Activated T-cell treated with anti-CD3 and anti-CD28 coated beads, Interleukin-2, amount 50 U/mL, for 4 hours (primary cell): ENCODE data around the gene KRT78. TPM values are rescaled to one million over a fixed set of nuclear protein-coding genes. Genes with fewer than 3 reads are reported as not detected.
"Not testable (repeated sequence)": the region's sequence is repeated elsewhere in the genome, so short reads cannot be mapped to it uniquely, and the experiment has no call there.

Experiments used
- ATAC-seq, 2 donors: fragments of 200-7000 bp; cut with Tn5 transposase; one replicate each; pipeline ENCODE4 v1.10.0; 2021
- DNase-seq: peaks from one replicate; pipeline ENCODE4 v3.0.0-alpha.2; 2020
- H3K27me3 Mint-ChIP-seq: one replicate; pipeline ENCODE4 v1.8.0; 2021; ENCODE audit warnings: low read depth, mixed read lengths
- H3K36me3 Mint-ChIP-seq: one replicate; pipeline ENCODE4 v1.8.0; 2022; ENCODE audit warnings: mixed read lengths; ENCODE audit not compliant: insufficient read depth
- H3K4me1 Mint-ChIP-seq: one replicate; pipeline ENCODE4 v1.8.0; 2021; ENCODE audit warnings: low read depth, mixed read lengths
- H3K4me3 Mint-ChIP-seq: one replicate; pipeline ENCODE4 v1.8.0; 2021; ENCODE audit warnings: mild to moderate bottlenecking, moderate library complexity, mixed read lengths
- H3K9me3 Mint-ChIP-seq: one replicate; pipeline ENCODE4 v1.8.0; 2021; ENCODE audit warnings: mixed read lengths
- total RNA-seq, 3 donors: library from RNA; stranded (reverse); gene quantifications; one replicate each; pipeline ENCODE4 v1.2.1, GENCODE V29; 2021

The KRT78 gene
- total RNA-seq, 3 donors from 2014 or later = not detected

GRCh38 chr12:52797529-52797894 is 51.3 kb downstream of the KRT78 start:
- H3K4me3 Mint-ChIP-seq = no peak overlapping the region
- H3K27me3 Mint-ChIP-seq = no peaks in the 10 kb centered on the region
- no peak for ATAC-seq
- no peak for DNase-seq
- H3K36me3 Mint-ChIP-seq = no peaks in the 10 kb centered on the region
- H3K4me1 Mint-ChIP-seq = no peaks in the 10 kb centered on the region
- no peaks in the 10 kb centered on the region for H3K9me3 Mint-ChIP-seq

GRCh38 chr12:52796839-52797528 is 51.8 kb downstream of the KRT78 start:
- H3K36me3 Mint-ChIP-seq = no peaks in the 10 kb centered on the region
- H3K4me3 Mint-ChIP-seq = no peak overlapping the region
- no peak for ATAC-seq

GRCh38 chr12:52796429-52796794 is 52.4 kb downstream of the KRT78 start:
- no peak for ATAC-seq
- no peak overlapping the region for H3K4me3 Mint-ChIP-seq

More at GRCh38 chr12:52796839-52797528, 51.8 kb downstream of the KRT78 start:
- H3K4me1 Mint-ChIP-seq = no peaks in the 10 kb centered on the region
- no peak for DNase-seq
- no peaks in the 10 kb centered on the region for H3K27me3 Mint-ChIP-seq
- no peaks in the 10 kb centered on the region for H3K9me3 Mint-ChIP-seq

GRCh38 chr12:52795694-52796428 is 52.9 kb downstream of the KRT78 start, which contains the start of gene KRT3:
KRT3 (minus strand) TSS chr12:52796117; CDS start chr12:52796042, 75 bp downstream.
- H3K36me3 Mint-ChIP-seq = no peaks in the 10 kb centered on the region
- H3K27me3 Mint-ChIP-seq = peaks cover 4% of the 10 kb centered on the region
- no peak for ATAC-seq

More at GRCh38 chr12:52796429-52796794, 52.4 kb downstream of the KRT78 start:
- Mint-ChIP-seq H3K36me3 (no peaks in the 10 kb centered on the region), H3K9me3 (no peaks in the 10 kb centered on the region), H3K4me1 (no peaks in the 10 kb centered on the region), H3K27me3 (peaks cover 4% of the 10 kb centered on the region)
- no peak for DNase-seq

GRCh38 chr12:52795332-52795674 is 53.5 kb downstream of the KRT78 start:
- H3K27me3 Mint-ChIP-seq, H3K36me3 Mint-ChIP-seq, H3K4me3 Mint-ChIP-seq, ATAC-seq, H3K4me1 Mint-ChIP-seq, DNase-seq, H3K9me3 Mint-ChIP-seq: not testable (repeated sequence)

More at GRCh38 chr12:52795694-52796428, 52.9 kb downstream of the KRT78 start, which contains the start of gene KRT3:
- no peaks in the 10 kb centered on the region for H3K9me3 Mint-ChIP-seq
- no peak for DNase-seq
- H3K4me3 Mint-ChIP-seq = no peak within 1 kb of the TSS
- no peaks in the 10 kb centered on the region for H3K4me1 Mint-ChIP-seq

GRCh38 chr12:52794479-52795331 is 54.1 kb downstream of the KRT78 start:
- Mint-ChIP-seq H3K27me3 (peaks cover 14% of the 10 kb centered on the region), H3K9me3 (no peaks in the 10 kb centered on the region), H3K36me3 (no peaks in the 10 kb centered on the region), H3K4me1 (no peaks in the 10 kb centered on the region), H3K4me3 (no peak overlapping the region)
- peak in 1 of 2 donors; percentile 56 for ATAC-seq
- DNase-seq = no peak

GRCh38 chr12:52792185-52793029 is 56.4 kb downstream of the KRT78 start:
- ATAC-seq = no peak
- Mint-ChIP-seq H3K27me3 (peaks cover 26% of the 10 kb centered on the region), H3K36me3 (no peaks in the 10 kb centered on the region), H3K4me1 (peaks cover 7% of the 10 kb centered on the region), H3K9me3 (no peaks in the 10 kb centered on the region), H3K4me3 (no peak overlapping the region)
- no peak for DNase-seq

- H3K4me1 Mint-ChIP-seq = peaks cover 7% of the 10 kb centered on the region
- peaks cover 26% of the 10 kb centered on the region for H3K27me3 Mint-ChIP-seq
- no peaks in the 10 kb centered on the region for H3K9me3 Mint-ChIP-seq
- H3K36me3 Mint-ChIP-seq = no peaks in the 10 kb centered on the region
- no peak overlapping the region for H3K4me3 Mint-ChIP-seq
- ATAC-seq (no peak), DNase-seq (no peak)
These were observed 57.3 kb downstream of the KRT78 start for GRCh38 chr12:52791271-52792184.

- DNase-seq = no peak
- peaks cover 26% of the 10 kb centered on the region for H3K27me3 Mint-ChIP-seq
- peaks cover 2% of the 10 kb centered on the region for H3K9me3 Mint-ChIP-seq
- ATAC-seq = no peak
- H3K4me1 Mint-ChIP-seq = peaks cover 7% of the 10 kb centered on the region
- H3K4me3 Mint-ChIP-seq = no peak overlapping the region
- H3K36me3 Mint-ChIP-seq = no peaks in the 10 kb centered on the region
These were observed 58.1 kb downstream of the KRT78 start for GRCh38 chr12:52790427-52791270.

GRCh38 chr12:52789637-52790426 is 59.0 kb downstream of the KRT78 start:
- H3K9me3 Mint-ChIP-seq = peaks cover 3% of the 10 kb centered on the region
- no peaks in the 10 kb centered on the region for H3K36me3 Mint-ChIP-seq
- peak in 1 of 2 donors; percentile 25 for ATAC-seq
- H3K4me3 Mint-ChIP-seq = peak overlapping the region; percentile 8
- DNase-seq = no peak
- H3K27me3 Mint-ChIP-seq = peaks cover 31% of the 10 kb centered on the region
- peaks cover 7% of the 10 kb centered on the region for H3K4me1 Mint-ChIP-seq

- DNase-seq (no peak), ATAC-seq (no peak)
- Mint-ChIP-seq H3K27me3 (peaks cover 33% of the 10 kb centered on the region), H3K4me1 (peaks cover 7% of the 10 kb centered on the region), H3K4me3 (peak overlapping the region; percentile 8), H3K9me3 (peaks cover 3% of the 10 kb centered on the region), H3K36me3 (no peaks in the 10 kb centered on the region)
These were observed 59.7 kb downstream of the KRT78 start for GRCh38 chr12:52788876-52789636.
